Ovary (tissue), 9 donors: ENCODE measurements around the gene PGM5. TPM values are rescaled to one million over a fixed set of nuclear protein-coding genes. Genes with fewer than 3 reads are reported as not detected.

Experiments used
- DNase-seq, 5 donors: peaks; one replicate each; pipeline ENCODE4 v3.0.0-alpha.2; 2019 to 2020
- H3K27ac ChIP-seq, 2 donors: fragments of 200-600 bp; one replicate each; pipeline versions ENCODE4 v1.5.1 to v1.8.0; 2019 to 2022
- H3K27me3 ChIP-seq: fragments of 200-600 bp; one replicate; pipeline ENCODE4 v1.8.0; 2022
- H3K36me3 ChIP-seq: fragments of 200-600 bp; sonication (generic); one replicate; pipeline ENCODE4 v1.5.1; 2019
- H3K4me1 ChIP-seq: one replicate; pipeline ENCODE4 v1.8.1; 2013; ENCODE audit warnings: mild to moderate bottlenecking, moderate library complexity; ENCODE audit not compliant: insufficient read depth
- H3K4me3 ChIP-seq: fragments of 200-600 bp; sonication (generic); one replicate; pipeline ENCODE4 v1.5.1; 2017
- H3K9me3 ChIP-seq, 2 donors: fragments of 200-600 bp in 1 of 2; sonication (generic) in 1 of 2; one replicate each; pipeline versions ENCODE4 v1.5.1 to v1.8.1; 2013 to 2019; ENCODE audit warnings: mild to moderate bottlenecking in 1 of 2, moderate library complexity in 1 of 2
- CTCF ChIP-seq, 3 donors: fragments of 450-650 bp in 2 of 3; fragments of 200-600 bp in 1 of 3; IDR thresholded peaks; one replicate each; pipeline versions ENCODE4 v1.5.1 to v1.8.0; 2016 to 2022; ENCODE audit warnings: antibody characterized with exemption in 3 of 3, mild to moderate bottlenecking in 1 of 3
- EP300 ChIP-seq: sonication (generic); formaldehyde crosslinking; IDR thresholded peaks from one replicate; pipeline ENCODE4 v1.6.1; 2017; ENCODE audit warnings: antibody characterized with exemption
- POLR2A ChIP-seq: fragments of 450-650 bp; IDR thresholded peaks from one replicate; pipeline ENCODE4 v1.6.1; 2017; ENCODE audit warnings: antibody characterized with exemption, mild to moderate bottlenecking, moderate library complexity
- WGBS, 3 donors: extraction: QIAGEN DNeasy Blood & Tissue Kit in 1 of 3; methylation state at CpG; one replicate each; pipeline versions ENCODE4 v1.1.5 to v1.1.7; 2013 to 2017; 5-methylcytosine and 5-hydroxymethylcytosine counted together
- intact Hi-C, 4 donors: fragments of 100-400 bp; cut with DNase I; formaldehyde crosslinking; loops; one replicate each; pipeline versions ENCODE4 v1.11.0 to v1.15.1; 2022 to 2023
- polyA plus RNA-seq, 2 donors: library from polyadenylated mRNA; stranded (reverse); fragments of 200-250 nt in 1 of 2; fragments of 350-450 nt in 1 of 2; fragmentation: Illumina TruSeq in 1 of 2; extraction: RNeasy Lipid Tissue Mini Kit (QIAGEN cat#74804) in 1 of 2; gene quantifications; one replicate each; pipeline ENCODE4 v1.2.3, GENCODE V29; 2013 to 2014
- total RNA-seq, 7 donors: library from RNA; depleted of rRNA in 2 of 7; stranded (reverse); fragments of >200 nt in 2 of 7; fragmentation: NEBNext Ultra II Directional in 3 of 7; extraction: Animal tissue kit (Norgen Biotek cat#: 25700) in 3 of 7; gene quantifications; one replicate each; pipeline versions ENCODE4 v1.1.0 to v1.2.4, GENCODE V29; 2016 to 2023
- donor health status: DM: no; HTN: no; CAD: no; lungs with moderate emphysema.
- donor health status: DM: no; HTN: no; CAD: no.
- donor health status: Bipolar disorder and iron deficiency.
- donor health status: DM: yes; HTN: yes; CAD: no.
- donor health status: DM: no; HTN: no; CAD: no.
- donor health status: DM: yes; HTN: yes; CAD: no.

PGM5 gene
- total and polyA plus RNA-seq, 9 donors = 16.2 to 124 (median 28.5) TPM

GRCh38 chr9:68574150-68574549, 217.7 kb downstream of the PGM5 start:
- Histone ChIP-seq H3K4me3 (no peak overlapping the region), H3K9me3 (no peaks in the 10 kb centered on the region), H3K27ac (no peak overlapping the region), H3K27me3 (no peaks in the 10 kb centered on the region), H3K4me1 (no peaks in the 10 kb centered on the region), H3K36me3 (no peaks in the 10 kb centered on the region)
- WGBS, 3 donors = 22 to 36% (median 23%) methylated on average over 3 of the region's 3 CpGs
- TF ChIP-seq POLR2A = no peak
- TF ChIP-seq CTCF (IDR thresholded peaks at IDR 0.05) = no peak
- TF ChIP-seq EP300 = no peak
- intact Hi-C loops = no loop called here
- DNase-seq = no peak

- H3K4me3 ChIP-seq = no peak overlapping the region
- TF ChIP-seq POLR2A (no peak), EP300 (no peak)
- H3K36me3 ChIP-seq = no peaks in the 10 kb centered on the region
- intact Hi-C loops = no loop called here
- H3K4me1 ChIP-seq = no peaks in the 10 kb centered on the region
- DNase-seq = no peak
- whole genome bisulfite sequencing, 3 donors = 69 to 72% (median 71%) methylated on average over 5 of the region's 5 CpGs
- no peaks in the 10 kb centered on the region for H3K27me3 ChIP-seq
- no peaks in the 10 kb centered on the region for H3K9me3 ChIP-seq
- H3K27ac ChIP-seq = no peak overlapping the region
Measured at GRCh38 chr9:68575817-68576216, 219.4 kb downstream of the PGM5 start.

- H3K27ac ChIP-seq = no peak overlapping the region
- no peaks in the 10 kb centered on the region for H3K9me3 ChIP-seq
- H3K4me3 ChIP-seq = no peak overlapping the region
- TF ChIP-seq POLR2A = no peak
- H3K36me3 ChIP-seq = no peaks in the 10 kb centered on the region
- H3K27me3 ChIP-seq = no peaks in the 10 kb centered on the region
- intact Hi-C loops = no loop called here
- WGBS, 3 donors = 67 to 80% (median 79%) methylated on average over 7 of the region's 7 CpGs
- DNase-seq = no peak
- H3K4me1 ChIP-seq = no peaks in the 10 kb centered on the region
Measured at GRCh38 chr9:68577774-68578591, 221.6 kb downstream of the PGM5 start.

Other genes with a start within 250 kb of the PGM5 start
- gene ZNG1C, start 114.6 kb upstream of the PGM5 start, total RNA-seq = 10 to 100 TPM; 18.3 to 28.9 (median 20.6) TPM
- 10 to 100 TPM; 10.3 to 19.8 TPM for gene ZNG1C, start 114.6 kb upstream of the PGM5 start, polyA plus RNA-seq
- gene FOXD4L3, start 53.7 kb upstream of the PGM5 start, total RNA-seq = under 1 TPM in 1 of 7 donors, not detected in 6; 0.12 TPM
- not detected for gene FOXD4L3, start 53.7 kb upstream of the PGM5 start, polyA plus RNA-seq
- gene TMEM252, start 184.3 kb downstream of the PGM5 start, total RNA-seq = under 1 TPM in 1 of 7 donors, not detected in 6; 0.24 TPM
- not detected for gene TMEM252, start 184.3 kb downstream of the PGM5 start, polyA plus RNA-seq